H1 (cell line): ENCODE measurements around the gene XDH. TPM values are rescaled to one million over a fixed set of nuclear protein-coding genes. Genes with fewer than 3 reads are reported as not detected.

Source experiments
- CTCF ChIA-PET: fragments of 300-600 bp; sonication (Branson Sonifier 250); formaldehyde crosslinking; loops from one replicate; lab custom pipeline; 2021; ENCODE audit not compliant: partially characterized antibody; lab: Charles Lee
- POLR2A ChIA-PET: fragments of 300-600 bp; sonication (Branson Sonifier 250); formaldehyde crosslinking; loops from one replicate; lab custom pipeline; 2021; ENCODE audit warnings: inconsistent platforms; ENCODE audit not compliant: partially characterized antibody; lab: Charles Lee
- DNase-seq, 2 experiments: peaks; one replicate each; pipeline versions ENCODE4 v3.0.0 to v3.0.0-alpha.2; 2010 to 2022; ENCODE audit warnings: low spot score in 2 of 2, low read depth in 1 of 2, mixed read lengths in 1 of 2
- FAIRE-seq: peaks from 2 replicates; lab custom pipeline; 2011; peaks lifted over from hg19 to GRCh38; lab: Jason Lieb, UNC
- H2AFZ ChIP-seq: 2 replicates; pipeline ENCODE4 v1.8.1; 2012; ENCODE audit warnings: low read length, inconsistent platforms
- H2AK5ac ChIP-seq: 2 replicates; pipeline ENCODE4 v1.6.1; 2013; ENCODE audit warnings: low read depth, low read length
- H2BK120ac ChIP-seq: replicated peaks from 2 replicates; pipeline ENCODE3; 2013; ENCODE audit warnings: low read depth, low read length, inconsistent platforms
- H2BK12ac ChIP-seq: 2 replicates; pipeline ENCODE4 v1.6.1; 2013; ENCODE audit warnings: low read depth, low read length
- H2BK15ac ChIP-seq: 2 replicates; pipeline ENCODE4 v1.6.1; 2013; ENCODE audit warnings: low read length
- H2BK20ac ChIP-seq: 2 replicates; pipeline ENCODE4 v1.6.1; 2013; ENCODE audit warnings: low read length
- H2BK5ac ChIP-seq: 2 replicates; pipeline ENCODE4 v1.6.1; 2013; ENCODE audit warnings: low read depth, low read length
- H3K14ac ChIP-seq: 2 replicates; pipeline ENCODE4 v1.6.1; 2013; ENCODE audit warnings: inconsistent platforms; ENCODE audit not compliant: insufficient read length
- H3K18ac ChIP-seq: 2 replicates; pipeline ENCODE4 v1.6.1; 2013; ENCODE audit warnings: low read length; ENCODE audit errors: extremely low read depth
- H3K23ac ChIP-seq: 2 replicates; pipeline ENCODE4 v1.6.1; 2013; ENCODE audit warnings: inconsistent platforms; ENCODE audit not compliant: insufficient read length
- H3K23me2 ChIP-seq: 2 replicates; pipeline ENCODE4 v1.6.1; 2013; ENCODE audit warnings: low read depth, low read length
- H3K27ac ChIP-seq: 2 replicates; pipeline ENCODE4 v1.6.1; 2011; ENCODE audit warnings: low read depth, low read length, inconsistent platforms
- H3K27me3 ChIP-seq, 4 experiments: replicated peaks in 1 of 4; 1 replicate in 1 of 4; 2 replicates in 3 of 4; pipeline versions ENCODE4 v1.6.1 to v1.8.1; 2011 to 2013; ENCODE audit warnings: low read length in 3 of 4, mild to moderate bottlenecking in 3 of 4, inconsistent platforms in 2 of 4, mixed read lengths in 2 of 4, moderate library complexity in 1 of 4; ENCODE audit not compliant: control insufficient read depth in 3 of 4, insufficient read depth in 3 of 4; ENCODE audit errors: extremely low read depth in 1 of 4
- H3K36me3 ChIP-seq, 4 experiments: 2 replicates each; pipeline versions ENCODE4 v1.6.1 to v1.8.1; 2011 to 2013; ENCODE audit warnings: mild to moderate bottlenecking in 4 of 4, low read length in 3 of 4, moderate library complexity in 2 of 4, control low read depth in 1 of 4, inconsistent platforms in 1 of 4; ENCODE audit not compliant: insufficient read depth in 4 of 4, control insufficient read depth in 2 of 4
- H3K4ac ChIP-seq: replicated peaks from 2 replicates; pipeline ENCODE3; 2013; ENCODE audit warnings: low read length, low read depth, mixed read lengths, inconsistent platforms; ENCODE audit not compliant: insufficient read length
- H3K4me1 ChIP-seq, 4 experiments: replicated peaks in 1 of 4; 1 replicate in 1 of 4; 2 replicates in 3 of 4; pipeline versions ENCODE4 v1.6.1 to v1.8.1; 2011 to 2013; ENCODE audit warnings: low read length in 3 of 4, inconsistent platforms in 2 of 4, mixed read lengths in 1 of 4; ENCODE audit not compliant: insufficient read depth in 4 of 4, control insufficient read depth in 3 of 4
- H3K4me2 ChIP-seq, 2 experiments: 2 replicates each; pipeline versions ENCODE4 v1.6.1 to v1.8.1; 2011 to 2013; ENCODE audit warnings: low read depth in 2 of 2, low read length in 2 of 2, control low read depth in 1 of 2, inconsistent platforms in 1 of 2, mild to moderate bottlenecking in 1 of 2; ENCODE audit not compliant: insufficient read depth in 1 of 2
- H3K4me3 ChIP-seq, 4 experiments: fragments of 200-600, 300-600 bp in 1 of 4; sonication (generic), shearing (Covaris generic), sonication (Bioruptor Twin) in 1 of 4; 2 replicates each; pipeline versions ENCODE4 v1.5.1 to v1.8.1; 2011 to 2016; ENCODE audit warnings: low read length in 4 of 4, low read depth in 3 of 4, control low read depth in 2 of 4, inconsistent platforms in 2 of 4, mild to moderate bottlenecking in 2 of 4, mixed read lengths in 1 of 4, moderate library complexity in 1 of 4; ENCODE audit not compliant: insufficient read depth in 2 of 4; ENCODE audit errors: extremely low read depth in 1 of 4
- H3K56ac ChIP-seq: replicated peaks from 2 replicates; pipeline ENCODE3; 2013; ENCODE audit warnings: low read depth, mild to moderate bottlenecking, mixed read lengths, low read length, inconsistent platforms; ENCODE audit not compliant: insufficient read length
- H3K79me1 ChIP-seq: 2 replicates; pipeline ENCODE4 v1.6.1; 2013; ENCODE audit warnings: low read depth, low read length, control low read depth
- H3K79me2 ChIP-seq, 2 experiments: 2 replicates each; pipeline versions ENCODE4 v1.6.1 to v1.8.1; 2012 to 2013; ENCODE audit warnings: low read length in 2 of 2, mild to moderate bottlenecking in 2 of 2, inconsistent platforms in 1 of 2; ENCODE audit not compliant: insufficient read depth in 2 of 2, control insufficient read depth in 1 of 2
- H3K9ac ChIP-seq, 4 experiments: replicated peaks in 1 of 4; 1 replicate in 1 of 4; 2 replicates in 3 of 4; pipeline versions ENCODE4 v1.6.1 to v1.8.1; 2011 to 2013; ENCODE audit warnings: low read depth in 3 of 4, low read length in 3 of 4, control low read depth in 2 of 4, mild to moderate bottlenecking in 2 of 4, moderate library complexity in 2 of 4, inconsistent platforms in 1 of 4; ENCODE audit errors: extremely low read depth in 1 of 4
- H3K9me3 ChIP-seq, 2 experiments: 2 replicates each; pipeline versions ENCODE4 v1.6.1 to v1.8.1; 2012 to 2013; ENCODE audit warnings: mild to moderate bottlenecking in 2 of 2, moderate library complexity in 2 of 2, control low read depth in 1 of 2, inconsistent platforms in 1 of 2, low read depth in 1 of 2, low read length in 1 of 2, mixed read lengths in 1 of 2; ENCODE audit not compliant: insufficient read depth in 2 of 2
- H4K20me1 ChIP-seq, 2 experiments: replicated peaks in 1 of 2; 2 replicates each; pipeline versions ENCODE3 to v1.8.1; 2011 to 2013; ENCODE audit warnings: inconsistent platforms in 2 of 2, low read length in 2 of 2, mild to moderate bottlenecking in 1 of 2; ENCODE audit not compliant: insufficient read depth in 2 of 2, control insufficient read depth in 1 of 2
- H4K5ac ChIP-seq: 2 replicates; pipeline ENCODE4 v1.6.1; 2013; ENCODE audit warnings: low read length, low read depth, mixed read lengths, inconsistent platforms; ENCODE audit not compliant: insufficient read length
- H4K8ac ChIP-seq: 2 replicates; pipeline ENCODE4 v1.8.0; 2013; ENCODE audit warnings: mild to moderate bottlenecking, moderate library complexity, low read length, inconsistent platforms; ENCODE audit not compliant: insufficient read depth; ENCODE audit errors: extremely low read depth
- H4K91ac ChIP-seq: replicated peaks from 2 replicates; pipeline ENCODE3; 2013; ENCODE audit warnings: low read length, mixed read lengths, inconsistent platforms; ENCODE audit not compliant: insufficient read length
- HDAC6 ChIP-seq: IDR thresholded peaks from one replicate; pipeline ENCODE4 v1.7.1; 2012; ENCODE audit warnings: low read depth, mild to moderate bottlenecking, inconsistent platforms, low read length, moderate library complexity
- KDM1A ChIP-seq: fragments of 200-600, 300-600 bp; sonication (generic); IDR thresholded peaks from 2 replicates; pipeline ENCODE4 v1.7.1; 2016; ENCODE audit warnings: mild to moderate bottlenecking, low read length, borderline replicate concordance
- KDM5A ChIP-seq: fragments of 200-600 bp; IDR thresholded peaks from 2 replicates; pipeline ENCODE4 v1.7.1; 2012; ENCODE audit warnings: mild to moderate bottlenecking, low read length, inconsistent platforms, mixed read lengths
- SP2 ChIP-seq: IDR thresholded peaks from 2 replicates; pipeline ENCODE4 v1.6.1; 2012; ENCODE audit warnings: mild to moderate bottlenecking, low read length, inconsistent platforms
- TBP ChIP-seq: IDR thresholded peaks from 2 replicates; pipeline ENCODE4 v1.6.1; 2011; ENCODE audit warnings: low read depth, low read length, improper control_type of control experiment
- WGBS, 2 experiments: shearing (Covaris generic) in 1 of 2; methylation state at CpG; one replicate each; pipeline versions ENCODE4 v1.1.6 to v1.1.7; 2013 to 2015; ENCODE audit warnings: low lambda C conversion rate in 2 of 2, mixed read lengths in 2 of 2, inconsistent platforms in 1 of 2, low coverage in 1 of 2, missing lambda C conversion rate in 1 of 2; ENCODE audit not compliant: insufficient replicate concordance in 2 of 2, insufficient coverage in 1 of 2, insufficient read length in 1 of 2; ENCODE audit errors: extremely low coverage in 1 of 2, missing lambda C conversion rate in 1 of 2; 5-methylcytosine and 5-hydroxymethylcytosine counted together
- polyA plus RNA-seq, 7 experiments: library from polyadenylated mRNA; depleted of rRNA in 3 of 7; stranded (reverse) in 5 of 7; unstranded in 2 of 7; fragments of >200 nt in 5 of 7; fragments of 200-250 nt in 2 of 7; gene quantifications; 1 replicate in 5 of 7; 2 replicates in 1 of 7; 4 replicates in 1 of 7; pipeline versions ENCODE4 v1.2.1 to v1.2.3, GENCODE V29; 2011 to 2013; ENCODE audit warnings: missing spikeins in 2 of 7, mixed read lengths in 2 of 7
- total RNA-seq: library from RNA; stranded (reverse); fragmentation: NEBNext Ultra II Directional; extraction: Animal tissue kit (Norgen Biotek cat#: 25700); gene quantifications from 2 replicates; pipeline ENCODE4 v1.2.1, GENCODE V29; 2021

The XDH gene
- total and polyA plus RNA-seq, 2 of the 8 experiments (the other 6 are each of a cell fraction or from before 2014, with no cell fraction given) = 0.68 to 1.2 TPM

- Histone ChIP-seq H2BK12ac (no peak overlapping the region), H3K23ac (no peak overlapping the region), H4K20me1 (no peaks in the 10 kb centered on the region), H3K23me2 (no peaks in the 10 kb centered on the region), H3K4me2 (no peak overlapping the region), H3K9ac (no peak overlapping the region), H3K9me3 (peaks cover 24 to 58% of the 10 kb centered on the region in 2 experiments; a peak in 3 of 4 replicates), H4K91ac (no peak overlapping the region), H2AFZ (no peak overlapping the region), H2BK15ac (no peak overlapping the region), H3K36me3 (no peaks in the 10 kb centered on the region), H3K79me2 (no peaks in the 10 kb centered on the region), H3K14ac (no peak overlapping the region), H4K8ac (no peak overlapping the region), H3K4me3 (no peak overlapping the region), H4K5ac (no peak overlapping the region), H3K56ac (no peak overlapping the region), H3K4ac (no peak overlapping the region), H2BK120ac (no peak overlapping the region), H2BK5ac (no peak overlapping the region), H3K18ac (no peak overlapping the region), H2AK5ac (no peak overlapping the region), H3K4me1 (no peaks in the 10 kb centered on the region), H3K27ac (no peak overlapping the region), H3K79me1 (no peaks in the 10 kb centered on the region), H2BK20ac (no peak overlapping the region), H3K27me3 (no peaks in the 10 kb centered on the region)
- WGBS, 2 experiments = 79% methylated on average over 9 of the region's 9 CpGs; no CpG with 5 or more reads in 1 of the 2 experiments
- ChIA-PET CTCF (interaction anchor here (1.2 to 1.8 kb wide), 4 partner anchors 11 to 97 kb away, joined by 3 read pairs; no protein-coding TSS in a partner anchor), POLR2A (no interaction called here)
- TF ChIP-seq SP2 (no peak), KDM1A (no peak), HDAC6 (no peak), KDM5A (no peak), TBP (no peak)
- FAIRE-seq (no peak), DNase-seq (no peak)
Observed at GRCh38 chr2:31430439-31431165, 16.1 kb upstream of the XDH start.
